Thyroid gland (tissue), 4 donors: Measurements from ENCODE around the gene RYR2.

ENCODE experiments used
- POLR2A ChIP-seq, 2 donors: fragments of 450-650 bp; IDR thresholded peaks; one replicate each; pipeline ENCODE4 v1.6.1; 2017; ENCODE audit warnings: antibody characterized with exemption in 2 of 2, mild to moderate bottlenecking in 2 of 2, moderate library complexity in 1 of 2
- TF ChIP-seq, protein P1 (sequence below), 6 experiments: fragments of 200-600 bp in 3 of 6; fragments of 450-650 bp in 3 of 6; sonication (generic) in 3 of 6; IDR thresholded peaks; one replicate each; pipeline ENCODE4 v1.5.1; 2016 to 2019; ENCODE audit warnings: antibody characterized with exemption in 6 of 6, mild to moderate bottlenecking in 2 of 6, inconsistent platforms in 1 of 6, moderate library complexity in 1 of 6

- TF ChIP-seq, protein P1, sequence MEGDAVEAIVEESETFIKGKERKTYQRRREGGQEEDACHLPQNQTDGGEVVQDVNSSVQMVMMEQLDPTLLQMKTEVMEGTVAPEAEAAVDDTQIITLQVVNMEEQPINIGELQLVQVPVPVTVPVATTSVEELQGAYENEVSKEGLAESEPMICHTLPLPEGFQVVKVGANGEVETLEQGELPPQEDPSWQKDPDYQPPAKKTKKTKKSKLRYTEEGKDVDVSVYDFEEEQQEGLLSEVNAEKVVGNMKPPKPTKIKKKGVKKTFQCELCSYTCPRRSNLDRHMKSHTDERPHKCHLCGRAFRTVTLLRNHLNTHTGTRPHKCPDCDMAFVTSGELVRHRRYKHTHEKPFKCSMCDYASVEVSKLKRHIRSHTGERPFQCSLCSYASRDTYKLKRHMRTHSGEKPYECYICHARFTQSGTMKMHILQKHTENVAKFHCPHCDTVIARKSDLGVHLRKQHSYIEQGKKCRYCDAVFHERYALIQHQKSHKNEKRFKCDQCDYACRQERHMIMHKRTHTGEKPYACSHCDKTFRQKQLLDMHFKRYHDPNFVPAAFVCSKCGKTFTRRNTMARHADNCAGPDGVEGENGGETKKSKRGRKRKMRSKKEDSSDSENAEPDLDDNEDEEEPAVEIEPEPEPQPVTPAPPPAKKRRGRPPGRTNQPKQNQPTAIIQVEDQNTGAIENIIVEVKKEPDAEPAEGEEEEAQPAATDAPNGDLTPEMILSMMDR (IDR thresholded peaks at IDR 0.05), result no peak
- no peak for TF ChIP-seq POLR2A (IDR thresholded peaks at IDR 0.05)
These were observed 264.7 kb downstream of the RYR2 start for GRCh38 chr1:237306726-237307125.
